ENCODE measurements around the gene PPHLN1.
"Not testable (repeated sequence)": the region's sequence is repeated elsewhere in the genome, so short reads cannot be mapped to it uniquely, and the experiment has no call there.

The PPHLN1 gene

DNA sequence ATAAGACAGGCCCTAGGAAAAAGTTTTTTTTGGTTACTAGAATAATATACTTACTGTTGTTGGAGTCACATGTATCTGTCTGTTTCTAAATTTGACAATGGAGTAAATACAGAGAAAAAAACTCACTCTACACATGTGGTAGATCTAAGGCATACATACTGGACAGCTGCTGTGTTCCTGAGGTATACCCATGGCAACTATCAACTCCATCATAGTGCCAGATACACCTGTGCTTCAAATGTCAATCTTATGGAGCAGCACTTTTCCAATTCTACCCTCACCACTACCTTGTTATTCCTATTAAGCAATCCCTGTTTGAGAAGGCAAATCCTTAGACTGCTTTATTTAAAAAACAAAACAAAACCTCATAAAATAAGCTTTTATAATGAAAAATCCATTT, 3.4 kb upstream of the PPHLN1 start:
- DNase-seq, result no peak

DNA sequence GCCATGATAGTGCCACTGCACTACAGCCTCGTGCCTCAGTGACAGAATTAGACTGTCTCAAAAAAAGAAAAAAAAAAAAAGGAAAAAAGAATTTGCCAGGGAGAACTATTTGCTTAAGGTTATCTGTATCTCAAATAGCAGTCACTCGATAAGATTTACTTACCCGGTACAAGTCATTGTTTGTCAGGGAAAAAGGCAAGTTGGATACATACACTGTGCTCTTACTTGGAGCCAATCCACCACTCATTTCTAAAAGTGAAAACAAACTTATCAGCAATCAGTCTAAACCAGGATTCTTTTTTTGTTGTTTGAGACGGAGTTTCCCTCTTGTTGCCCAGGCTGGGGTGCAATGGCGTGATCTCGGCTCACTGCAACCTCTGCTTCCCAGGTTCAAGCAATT, 2.1 kb upstream of the PPHLN1 start:
- DNase-seq, result no peak

DNA sequence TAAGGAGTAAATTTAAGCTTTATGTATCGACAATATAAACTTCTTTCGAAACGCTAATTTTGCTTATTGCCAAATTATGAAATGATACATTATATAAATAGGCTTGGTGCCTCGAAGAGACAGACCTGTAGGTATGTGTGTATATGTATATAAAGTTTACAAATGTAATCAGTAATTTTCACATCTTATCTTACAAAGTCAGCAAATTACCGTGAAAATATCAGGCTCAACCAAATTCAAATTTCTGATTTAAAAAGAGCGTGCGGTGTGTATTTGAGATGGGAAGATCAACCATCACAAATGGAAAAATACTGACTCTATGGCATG, 678 bp upstream of the PPHLN1 start:
- no peak for DNase-seq

DNA sequence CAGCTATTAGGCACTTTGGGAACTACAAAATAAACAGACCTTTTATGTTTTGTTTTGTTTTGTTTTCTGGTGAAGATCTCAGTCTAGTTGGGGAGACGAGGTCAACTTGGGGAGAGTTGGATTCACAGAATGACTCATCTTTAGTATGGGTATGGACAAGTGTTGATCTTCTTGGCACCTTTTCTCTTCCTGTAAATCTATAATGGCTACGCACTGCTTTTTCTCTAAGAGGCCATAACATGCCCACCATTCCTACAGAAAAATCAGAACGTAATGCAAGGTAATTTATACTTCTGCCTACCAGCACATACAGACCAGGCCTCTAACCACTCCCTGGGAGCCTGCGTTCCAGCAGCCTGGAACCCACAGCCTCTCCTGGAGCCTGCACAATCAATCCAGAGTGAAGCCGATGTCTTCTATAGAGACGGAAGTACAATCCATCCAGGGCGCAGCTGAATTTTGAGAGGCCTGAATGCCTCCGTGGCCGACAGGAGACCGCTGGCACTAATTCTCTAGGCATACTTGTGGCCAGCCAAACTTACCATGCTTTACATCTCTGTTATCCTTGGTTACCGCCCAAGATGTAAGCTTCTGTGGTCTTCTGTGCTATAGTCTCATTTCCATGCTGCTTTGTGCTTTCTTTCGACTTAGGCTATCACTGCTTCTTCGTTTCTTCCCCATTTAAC, 717 bp downstream of the PPHLN1 start:
- DNase-seq, result peak in 6 of 51 donors; percentile 0 to 45 (median 6)

DNA sequence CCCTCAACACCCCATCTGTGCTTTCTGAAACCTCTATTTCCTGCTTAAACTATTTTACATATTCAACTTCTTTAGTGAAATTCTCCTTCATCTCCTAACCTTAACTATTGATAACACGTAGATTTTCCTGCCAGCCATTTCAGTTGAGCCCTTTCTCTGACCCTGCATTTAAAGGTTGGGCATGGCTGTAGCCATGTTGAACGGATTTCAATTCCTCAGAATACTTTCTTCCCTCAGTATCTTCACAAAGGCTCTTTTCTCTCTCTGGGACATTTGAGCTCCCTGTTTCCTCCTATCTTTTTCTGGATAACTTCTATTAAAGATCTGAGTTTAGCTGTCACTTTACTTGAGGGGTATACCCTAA, 1.2 kb downstream of the PPHLN1 start:
- no peak for DNase-seq

DNA sequence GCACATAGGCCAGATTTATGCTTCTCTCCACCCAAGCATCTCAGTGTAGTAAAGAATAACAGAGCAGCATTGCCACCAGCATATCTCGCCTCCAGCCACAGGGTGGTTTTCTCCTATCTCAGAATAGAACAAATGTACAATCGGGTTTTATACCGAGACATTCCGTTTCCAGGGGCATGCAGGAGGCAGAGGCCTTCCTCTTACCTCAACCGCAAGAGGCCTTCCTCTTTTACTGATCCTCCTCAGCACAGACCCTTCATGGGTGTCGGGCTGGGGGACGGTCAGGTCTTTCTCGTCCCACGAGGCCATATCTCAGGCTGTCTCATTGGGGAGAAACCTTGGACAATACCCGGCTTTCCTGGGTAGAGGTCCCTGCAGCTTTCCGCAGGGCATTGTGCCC, 4.1 kb downstream of the PPHLN1 start:
- not testable (repeated sequence) for DNase-seq

DNA sequence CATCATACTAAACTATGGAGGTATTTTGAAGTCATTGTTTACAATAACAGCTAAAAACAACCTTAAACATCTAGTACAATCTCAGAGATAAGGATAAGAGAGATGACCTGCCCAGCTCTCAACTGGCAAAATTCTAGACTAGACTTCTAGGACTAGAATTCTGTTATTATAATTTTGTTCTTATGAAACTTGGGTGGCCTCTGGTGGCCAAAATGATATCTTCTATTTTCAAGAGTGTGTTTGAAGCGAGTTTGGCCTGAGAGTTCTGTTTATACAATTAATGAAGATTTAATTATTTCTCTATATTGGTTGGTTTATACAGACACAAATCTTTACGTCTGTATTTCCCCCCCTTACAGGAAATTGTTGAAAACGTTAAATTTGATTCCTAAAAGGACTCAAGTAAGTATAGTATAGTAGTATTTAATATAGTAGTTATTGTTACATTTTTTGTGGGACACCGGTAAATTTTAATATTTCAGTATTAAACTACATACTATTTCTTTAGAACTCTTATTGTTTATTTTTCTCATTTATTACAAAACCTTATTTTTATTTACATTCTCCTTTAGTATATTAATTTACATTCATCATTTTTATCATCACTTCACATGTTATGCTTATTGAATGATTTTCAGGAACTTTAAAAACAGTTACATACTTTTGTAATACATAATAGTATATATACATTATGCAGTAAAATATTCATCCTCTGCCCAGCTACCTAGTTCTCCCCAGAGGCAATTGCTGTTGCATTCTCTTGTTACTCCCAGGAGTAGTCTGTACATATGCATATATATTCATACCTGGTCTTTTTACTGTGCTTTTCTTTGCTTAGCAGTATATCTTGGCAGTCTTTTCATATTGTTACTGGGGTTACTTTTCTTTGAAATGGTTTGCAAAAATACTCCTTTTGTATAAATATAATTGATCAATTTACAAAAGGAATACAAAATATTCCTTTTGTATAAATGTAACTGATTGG, 6.6 kb downstream of the PPHLN1 start:
- peak in 3 of 51 donors; percentile 8 to 56 (median 33) for DNase-seq

DNA sequence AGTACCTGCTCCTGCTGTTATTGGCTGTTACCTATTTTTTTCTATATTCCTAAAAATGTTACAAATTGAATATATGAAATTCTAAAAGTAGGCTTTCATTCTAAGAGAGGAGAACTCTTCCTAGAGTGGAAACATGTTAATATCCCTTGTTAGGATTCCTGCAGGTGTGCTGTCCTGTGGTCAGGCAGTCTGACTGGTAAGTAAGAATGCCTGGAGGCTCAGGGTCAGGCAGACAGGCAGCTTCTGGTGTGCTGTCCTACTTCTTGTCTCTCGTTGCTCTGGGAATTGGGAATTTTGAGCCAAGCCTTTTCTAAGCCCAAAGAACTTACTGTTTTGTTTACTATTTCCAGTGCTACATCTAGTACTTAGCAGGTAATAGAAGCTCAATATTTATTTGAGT, 10.3 kb downstream of the PPHLN1 start:
- DNase-seq, result no peak

DNA sequence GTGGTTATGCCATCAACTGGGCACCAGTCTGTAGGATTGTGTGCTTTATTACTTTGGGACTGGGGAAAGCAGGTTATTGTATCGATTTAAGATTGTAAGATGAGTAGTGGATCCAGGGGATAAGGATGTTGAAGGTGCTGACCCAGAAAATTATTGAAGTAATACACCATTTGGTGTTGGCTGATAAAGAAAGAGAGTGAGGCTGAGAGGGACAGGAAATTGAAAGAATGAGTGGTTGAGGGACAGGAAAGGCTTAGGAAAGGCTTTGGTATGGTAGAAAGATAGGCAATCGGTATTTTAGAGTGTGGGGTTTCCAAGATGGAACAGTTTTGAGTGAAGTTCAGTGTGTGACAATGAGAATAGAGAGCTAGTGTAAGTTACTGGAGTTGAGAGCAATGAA, 12.3 kb downstream of the PPHLN1 start:
- DNase-seq, result no peak

DNA sequence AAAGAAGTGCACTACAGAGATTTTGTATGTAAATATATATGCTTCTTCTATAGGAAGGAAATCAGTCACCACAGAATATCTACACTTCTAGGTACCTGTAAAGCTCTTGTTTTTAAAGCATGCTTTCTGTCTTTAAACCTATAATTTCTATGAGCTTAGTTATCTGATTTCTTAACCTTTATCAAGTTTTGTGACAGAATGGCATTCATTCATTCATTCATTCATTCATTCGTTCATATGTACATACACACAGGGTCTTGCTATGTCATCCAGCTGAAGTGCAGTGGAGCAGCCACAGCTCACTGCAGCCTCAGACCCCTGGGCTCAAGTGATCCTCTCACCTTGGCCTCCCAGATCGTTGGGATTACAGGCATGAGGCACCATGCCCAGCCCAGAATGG, 16.1 kb downstream of the PPHLN1 start:
- no peak for DNase-seq

DNA sequence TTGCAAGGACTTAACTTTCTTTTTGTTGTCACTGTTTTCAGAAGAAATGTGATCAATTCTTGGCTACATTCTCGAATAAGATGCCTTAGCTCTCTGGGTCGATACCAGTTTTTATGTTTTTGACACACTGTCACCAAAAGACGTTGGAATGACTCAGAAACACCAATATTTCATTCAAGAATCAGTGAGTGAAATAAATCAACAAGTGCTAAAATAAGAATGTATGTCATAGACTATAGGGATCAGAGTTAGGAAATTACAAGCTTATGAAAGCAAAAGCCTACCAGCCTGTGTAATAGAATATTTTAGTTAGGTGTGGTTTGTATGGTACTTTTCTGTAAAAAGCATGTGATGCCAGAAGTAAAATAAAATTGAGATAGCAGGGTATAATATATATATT, 17.8 kb downstream of the PPHLN1 start:
- DNase-seq, result no peak

DNA sequence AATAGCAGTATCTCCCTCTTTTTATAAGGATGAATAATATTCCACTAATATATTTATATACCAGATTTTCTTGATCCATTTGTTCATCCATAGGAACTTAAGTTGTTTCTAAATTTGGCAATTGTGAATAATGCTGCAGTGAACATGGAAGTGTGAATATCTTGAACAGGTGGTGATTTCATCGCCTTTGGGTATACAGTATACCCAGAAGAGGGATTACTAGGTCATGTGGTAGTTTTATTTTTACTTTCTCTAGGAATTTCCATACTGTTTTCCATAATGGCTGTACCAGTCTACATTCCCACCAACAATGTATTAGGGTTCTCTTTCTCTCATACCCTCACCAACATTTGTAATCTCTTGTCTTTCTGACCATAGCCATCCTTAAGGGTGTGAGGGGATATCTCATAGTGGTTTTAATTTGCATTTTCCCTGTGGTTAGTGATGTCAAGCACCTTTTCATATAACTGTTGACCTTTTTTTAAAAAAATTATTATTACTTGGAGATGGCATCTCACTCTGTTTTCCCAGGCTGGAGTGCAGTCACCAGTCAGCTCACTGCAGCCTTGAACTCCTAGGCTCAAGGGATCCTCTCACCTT, 20.5 kb downstream of the PPHLN1 start:
- DNase-seq, result no peak

DNA sequence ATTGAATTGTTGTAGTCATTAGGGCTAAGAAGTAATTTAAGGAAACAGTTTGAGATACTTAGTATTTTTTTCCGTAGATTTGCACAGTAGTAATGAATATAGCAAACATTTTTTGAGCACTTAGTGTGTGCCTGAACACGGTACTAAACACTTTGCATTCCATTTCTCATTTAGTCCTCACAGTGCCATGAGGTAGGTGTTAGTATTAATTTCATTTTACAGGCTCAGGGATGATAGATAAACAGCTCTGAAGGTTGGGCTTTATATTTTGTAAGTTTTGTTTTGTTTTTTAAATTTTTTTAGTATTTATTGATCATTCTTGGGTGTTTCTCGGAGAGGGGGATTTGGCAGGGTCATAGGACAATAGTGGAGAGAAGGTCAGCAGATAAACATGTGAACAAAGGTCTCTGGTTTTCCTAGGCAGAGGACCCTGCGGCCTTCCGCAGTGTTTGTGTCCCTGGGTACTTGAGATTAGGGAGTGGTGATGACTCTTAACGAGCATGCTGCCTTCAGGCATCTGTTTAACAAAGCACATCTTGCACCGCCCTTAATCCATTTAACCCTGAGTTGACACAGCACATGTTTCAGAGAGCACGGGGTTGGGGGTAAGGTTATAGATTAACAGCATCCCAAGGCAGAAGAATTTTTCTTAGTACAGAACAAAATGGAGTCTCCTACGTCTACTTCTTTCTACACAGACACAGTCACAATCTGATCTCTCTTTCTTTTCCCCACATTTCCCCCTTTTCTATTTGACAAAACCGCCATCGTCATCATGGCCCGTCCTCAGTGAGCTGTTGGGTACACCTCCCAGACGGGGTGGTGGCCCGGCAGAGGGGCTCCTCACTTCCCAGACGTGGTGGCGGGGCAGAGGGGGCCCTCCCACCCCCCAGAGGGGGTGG, 23.4 kb downstream of the PPHLN1 start:
- not testable (repeated sequence) for DNase-seq

DNA sequence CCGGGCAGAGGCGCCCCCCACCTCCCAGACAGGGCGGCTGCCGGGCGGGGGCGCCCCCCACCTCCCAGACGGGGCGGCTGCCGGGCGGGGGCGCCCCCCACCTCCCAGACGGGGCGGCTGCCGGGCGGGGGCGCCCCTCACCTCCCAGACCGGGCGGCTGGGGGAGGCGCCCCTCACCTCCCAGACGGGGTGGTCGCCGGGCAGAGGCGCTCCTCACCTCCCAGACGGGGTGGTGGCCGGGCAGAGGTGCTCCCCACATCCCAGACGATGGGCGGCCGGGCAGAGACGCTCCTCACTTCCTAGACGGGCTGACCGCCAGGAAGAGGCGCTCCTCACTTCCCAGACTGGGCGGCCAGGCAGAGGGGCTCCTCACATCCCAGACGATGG, 24.0 kb downstream of the PPHLN1 start:
- not testable (repeated sequence) for DNase-seq

DNA sequence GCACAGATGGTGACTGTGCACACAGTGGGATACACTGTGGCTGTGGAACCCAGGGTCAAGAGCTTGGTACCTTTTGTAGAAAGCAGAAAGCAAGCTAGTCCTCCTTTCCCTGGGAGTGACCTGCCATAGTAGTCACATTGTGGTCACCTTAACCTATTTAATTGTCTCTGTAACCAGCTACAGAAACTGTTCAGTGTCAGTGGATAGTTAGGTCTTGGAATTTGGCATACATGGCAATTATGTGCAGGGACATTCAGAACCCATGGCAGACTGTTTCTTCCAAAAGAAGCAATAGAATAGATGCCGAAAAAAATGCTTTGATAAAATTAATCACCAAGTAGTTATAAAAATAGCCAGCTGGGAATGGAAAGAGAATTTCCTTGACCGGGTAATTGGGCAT, 30.4 kb downstream of the PPHLN1 start:
- DNase-seq, result no peak

DNA sequence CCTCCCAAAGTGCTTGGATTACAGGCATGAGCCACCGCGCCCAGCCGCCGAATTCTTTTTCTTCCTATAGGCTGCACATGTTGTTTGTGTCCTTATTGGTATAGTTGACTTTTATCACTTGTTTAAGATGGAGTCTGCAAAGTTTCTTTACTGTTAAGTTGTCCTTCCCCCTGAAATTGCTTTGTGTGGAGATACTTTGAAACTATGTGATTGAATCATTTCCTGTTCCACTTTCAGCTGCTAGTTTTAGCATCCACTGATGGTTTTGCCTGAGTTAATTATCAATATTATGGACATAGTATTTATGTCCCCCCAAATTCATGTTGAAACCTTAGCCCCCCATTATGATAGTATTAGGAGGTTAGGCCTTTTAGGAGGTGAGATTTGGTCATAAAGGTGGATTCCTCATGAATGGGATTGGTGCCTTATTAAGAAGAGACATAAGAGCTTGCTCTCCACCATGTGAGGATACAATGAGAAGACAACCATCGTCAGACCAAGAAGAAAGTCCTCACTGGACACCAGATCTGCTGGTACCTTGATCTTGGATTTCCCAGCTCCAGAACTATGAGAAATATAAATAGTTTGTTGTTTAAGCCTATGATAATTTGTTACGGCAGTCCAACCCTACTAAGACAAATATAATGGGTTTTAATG, 34.9 kb downstream of the PPHLN1 start:
- DNase-seq, result no peak

DNA sequence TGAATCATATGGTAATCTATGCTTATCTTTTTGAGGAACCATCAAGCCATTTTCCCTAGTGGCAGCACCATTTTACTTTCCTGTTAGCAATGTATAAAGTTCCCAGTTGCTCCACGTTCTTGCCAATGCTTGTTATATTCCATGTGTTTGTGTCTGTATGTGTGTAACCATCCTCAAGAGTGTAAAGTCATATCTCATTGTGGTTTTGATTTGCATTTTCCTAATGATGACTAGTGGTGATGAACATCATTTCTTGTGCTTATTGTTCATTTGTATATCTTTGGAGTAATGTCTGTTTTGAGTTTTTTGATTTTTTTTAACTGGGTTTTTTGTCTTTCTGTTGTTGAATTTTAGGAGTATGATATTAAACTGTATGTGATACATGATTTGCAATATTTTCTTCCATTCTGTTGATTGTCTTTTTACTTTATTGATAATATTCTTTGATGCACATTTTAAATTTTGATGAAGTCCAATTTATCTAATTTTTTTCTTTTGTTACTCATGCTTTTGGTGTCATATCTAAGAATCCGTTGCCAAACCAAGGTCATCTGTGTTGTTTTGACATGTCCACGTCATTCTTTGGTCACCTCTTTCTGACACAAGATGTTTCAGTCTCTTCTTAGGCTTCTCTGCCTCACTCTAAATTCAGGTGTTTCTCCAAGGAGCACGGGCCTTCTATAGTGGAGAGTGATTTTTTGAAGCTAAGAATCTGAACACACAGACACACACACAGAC, 36.1 kb downstream of the PPHLN1 start:
- no peak for DNase-seq

DNA sequence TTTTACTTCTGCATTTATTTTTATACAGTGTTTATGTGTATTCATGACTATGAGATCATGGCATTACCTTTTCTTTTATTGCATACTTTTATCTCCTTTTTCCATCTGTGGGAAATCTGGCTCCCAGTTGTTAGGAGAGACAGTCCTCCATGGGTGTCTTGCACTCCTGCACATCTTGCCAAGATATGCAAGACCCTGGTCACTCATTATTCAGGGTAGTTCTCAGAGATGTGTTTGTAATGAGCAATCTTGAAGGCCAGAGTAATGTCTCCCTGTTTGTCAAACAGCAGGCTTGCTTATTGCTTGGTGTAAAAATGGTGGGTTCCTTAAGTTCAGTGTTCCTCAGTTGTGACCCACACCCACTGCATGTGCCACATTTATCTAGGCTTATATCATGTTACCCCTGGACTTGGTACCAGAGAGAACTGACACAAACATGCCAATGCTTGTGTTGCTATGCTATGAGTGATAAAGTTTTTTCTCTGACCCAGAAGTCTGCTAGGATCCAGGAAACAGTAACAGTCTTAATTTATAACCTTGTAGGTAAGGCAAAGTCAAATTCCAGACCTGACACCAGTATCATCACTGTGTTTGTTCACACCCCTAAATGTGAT, 36.8 kb downstream of the PPHLN1 start:
- DNase-seq, result no peak

DNA sequence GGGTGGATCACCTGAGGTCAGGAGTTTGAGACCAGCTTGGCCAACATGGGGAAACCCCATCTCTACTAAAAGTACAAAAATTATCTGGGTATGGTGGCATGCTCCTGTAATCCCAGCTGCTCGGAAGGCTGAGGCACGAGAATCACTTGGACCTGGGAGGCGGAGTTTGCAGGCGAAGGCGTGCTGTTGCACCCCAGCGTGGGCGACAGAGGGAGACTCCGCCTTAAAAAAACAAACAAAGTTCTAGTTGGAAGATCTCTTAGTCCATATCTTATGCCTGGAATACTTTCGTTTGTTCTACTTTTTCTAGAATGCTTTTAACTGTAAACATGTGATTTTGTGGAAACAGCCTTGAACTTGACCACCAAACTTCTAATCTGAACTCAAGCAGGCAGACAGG, 38.7 kb downstream of the PPHLN1 start:
- no peak for DNase-seq

DNA sequence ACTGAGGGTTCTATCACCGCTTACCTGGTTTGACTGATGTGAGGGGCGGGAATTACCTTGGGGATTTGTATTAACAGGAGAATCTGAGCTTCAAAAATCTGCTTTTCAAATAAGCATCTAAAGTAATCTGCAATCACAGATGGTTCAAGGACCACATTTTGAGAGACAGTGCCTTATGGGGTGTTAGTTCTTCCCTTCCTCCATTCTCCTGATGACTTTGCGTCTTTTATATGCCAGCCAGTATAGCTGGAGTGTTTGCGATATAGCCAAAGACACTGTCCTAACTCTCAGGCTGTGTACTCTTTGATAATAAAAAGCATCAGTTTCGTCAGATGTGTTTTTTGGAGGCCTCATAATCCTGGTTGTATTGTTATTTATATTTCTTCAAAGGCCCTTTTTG, 39.5 kb downstream of the PPHLN1 start:
- DNase-seq, result no peak

Measured in hypothalamus (tissue), 51 donors.